Astrocyte (in vitro differentiated cells and primary cell): ENCODE data around the gene ZBTB47. TPM values are rescaled to one million over a fixed set of nuclear protein-coding genes. Genes with fewer than 3 reads are reported as not detected.
A peak's percentile ranks its signal among the peaks of the same experiment; 100 is the strongest.

Source experiments
- DNase-seq: peaks from one replicate; pipeline ENCODE4 v3.0.0-alpha.2; 2010; ENCODE audit warnings: low read depth
- FAIRE-seq: peaks from 2 replicates; lab custom pipeline; 2011; peaks lifted over from hg19 to GRCh38; lab: Jason Lieb, UNC
- H2AFZ ChIP-seq: 2 replicates; pipeline ENCODE4 v1.6.0; 2012; ENCODE audit warnings: low read depth, low read length, inconsistent platforms
- H3K27ac ChIP-seq: 2 replicates; pipeline ENCODE4 v1.5.1; 2011; ENCODE audit warnings: low read depth, low read length, inconsistent platforms
- H3K27me3 ChIP-seq: 2 replicates; pipeline ENCODE4 v1.6.0; 2011; ENCODE audit warnings: low read length, inconsistent platforms; ENCODE audit not compliant: insufficient read depth
- H3K36me3 ChIP-seq: 2 replicates; pipeline ENCODE4 v1.5.1; 2011; ENCODE audit warnings: low read length, inconsistent platforms; ENCODE audit not compliant: insufficient read depth
- H3K4me1 ChIP-seq: 2 replicates; pipeline ENCODE4 v1.5.1; 2011; ENCODE audit warnings: low read length, inconsistent platforms; ENCODE audit not compliant: insufficient read depth
- H3K4me2 ChIP-seq: 2 replicates; pipeline ENCODE4 v1.6.0; 2012; ENCODE audit warnings: low read length, inconsistent platforms
- H3K4me3 ChIP-seq: 2 replicates; pipeline ENCODE4 v1.5.1; 2011; ENCODE audit warnings: low read depth, mild to moderate bottlenecking, low read length, inconsistent platforms; ENCODE audit not compliant: insufficient read depth
- H3K79me2 ChIP-seq: 2 replicates; pipeline ENCODE4 v1.6.0; 2012; ENCODE audit warnings: mild to moderate bottlenecking, low read length, inconsistent platforms; ENCODE audit not compliant: insufficient read depth
- H3K9ac ChIP-seq: 2 replicates; pipeline ENCODE4 v1.6.0; 2012; ENCODE audit warnings: mild to moderate bottlenecking, low read length, inconsistent platforms
- H3K9me3 ChIP-seq: 2 replicates; pipeline ENCODE4 v1.5.1; 2012; ENCODE audit warnings: low read depth, mild to moderate bottlenecking, low read length, inconsistent platforms; ENCODE audit not compliant: insufficient read depth
- H4K20me1 ChIP-seq: 2 replicates; pipeline ENCODE4 v1.6.0; 2012; ENCODE audit warnings: low read length, inconsistent platforms; ENCODE audit not compliant: insufficient read depth
- H3K27ac Mint-ChIP-seq: one replicate; pipeline ENCODE4 v1.8.0; 2021; ENCODE audit warnings: mild to moderate bottlenecking, mixed read lengths; ENCODE audit not compliant: unreplicated experiment
- H3K27me3 Mint-ChIP-seq: one replicate; pipeline ENCODE4 v1.8.0; 2021; ENCODE audit warnings: low read depth, mixed read lengths; ENCODE audit not compliant: unreplicated experiment
- H3K36me3 Mint-ChIP-seq: one replicate; pipeline ENCODE4 v1.8.0; 2021; ENCODE audit warnings: low read depth, mixed read lengths; ENCODE audit not compliant: unreplicated experiment
- H3K4me1 Mint-ChIP-seq: one replicate; pipeline ENCODE4 v1.8.0; 2021; ENCODE audit warnings: low read depth, mixed read lengths; ENCODE audit not compliant: unreplicated experiment
- H3K4me3 Mint-ChIP-seq: one replicate; pipeline ENCODE4 v1.8.0; 2021; ENCODE audit warnings: mild to moderate bottlenecking, moderate library complexity, mixed read lengths; ENCODE audit not compliant: unreplicated experiment
- H3K9me3 Mint-ChIP-seq: one replicate; pipeline ENCODE4 v1.8.0; 2021; ENCODE audit warnings: mild to moderate bottlenecking, mixed read lengths; ENCODE audit not compliant: unreplicated experiment
- CTCF ChIP-seq: IDR thresholded peaks from 2 replicates; pipeline ENCODE4 v1.5.1; 2011; ENCODE audit warnings: low read depth, mild to moderate bottlenecking, inconsistent platforms, low read length, moderate library complexity; ENCODE audit not compliant: insufficient read depth
- EZH2 ChIP-seq: IDR thresholded peaks from 2 replicates; pipeline ENCODE4 v1.6.1; 2012; ENCODE audit warnings: mild to moderate bottlenecking, low read length, inconsistent platforms; ENCODE audit not compliant: insufficient read depth
- total RNA-seq: library from RNA; stranded (reverse); gene quantifications from 2 replicates; pipeline ENCODE4 v1.2.1, GENCODE V29; 2021

The ZBTB47 gene
- total RNA-seq, 1 donor from 2014 or later = 9.3 TPM

- Mint-ChIP-seq H3K27ac (no peak overlapping the region), H3K4me1 (peaks cover 4% of the 10 kb centered on the region), H3K4me3 (no peak overlapping the region), H3K9me3 (no peaks in the 10 kb centered on the region), H3K36me3 (peaks cover 15% of the 10 kb centered on the region), H3K27me3 (no peaks in the 10 kb centered on the region)
- Histone ChIP-seq H4K20me1 (peaks cover 71% of the 10 kb centered on the region), H3K4me1 (no peaks in the 10 kb centered on the region), H3K9me3 (no peaks in the 10 kb centered on the region), H3K27ac (no peak overlapping the region), H3K27me3 (no peaks in the 10 kb centered on the region), H3K79me2 (peaks cover 45% of the 10 kb centered on the region), H3K9ac (no peak overlapping the region), H3K36me3 (peaks cover 87% of the 10 kb centered on the region), H2AFZ (no peak overlapping the region), H3K4me3 (no peak overlapping the region), H3K4me2 (no peak overlapping the region)
- DNase-seq = no peak
- FAIRE-seq = no peak
- TF ChIP-seq EZH2 (no peak), CTCF (no peak)
Observed at GRCh38 chr3:42640129-42640528, 13.4 kb upstream of the ZBTB47 start.

GRCh38 chr3:42640771-42641370 lies 12.6 kb upstream of the ZBTB47 start:
- no peak overlapping the region for H2AFZ ChIP-seq
- no peaks in the 10 kb centered on the region for H3K27me3 Mint-ChIP-seq
- H3K27ac ChIP-seq = no peak overlapping the region
- no peaks in the 10 kb centered on the region for H3K9me3 Mint-ChIP-seq
- no peaks in the 10 kb centered on the region for H3K27me3 ChIP-seq
- H3K4me2 ChIP-seq = no peak overlapping the region
- peaks cover 82% of the 10 kb centered on the region for H3K36me3 ChIP-seq
- peaks cover 69% of the 10 kb centered on the region for H4K20me1 ChIP-seq
- FAIRE-seq (no peak), DNase-seq (no peak)
- H3K27ac Mint-ChIP-seq = no peak overlapping the region
- H3K4me1 Mint-ChIP-seq = peaks cover 4% of the 10 kb centered on the region
- H3K79me2 ChIP-seq = peaks cover 45% of the 10 kb centered on the region
- H3K9me3 ChIP-seq = no peaks in the 10 kb centered on the region
- no peak overlapping the region for H3K4me3 ChIP-seq
- peaks cover 14% of the 10 kb centered on the region for H3K36me3 Mint-ChIP-seq
- TF ChIP-seq EZH2 (no peak), CTCF (no peak)
- H3K4me1 ChIP-seq = no peaks in the 10 kb centered on the region
- H3K4me3 Mint-ChIP-seq = no peak overlapping the region
- no peak overlapping the region for H3K9ac ChIP-seq

- Mint-ChIP-seq H3K27ac (no peak overlapping the region), H3K4me1 (peaks cover 45% of the 10 kb centered on the region), H3K36me3 (peaks cover 17% of the 10 kb centered on the region), H3K27me3 (no peaks in the 10 kb centered on the region), H3K4me3 (peak overlapping the region; percentile 24), H3K9me3 (no peaks in the 10 kb centered on the region)
- Histone ChIP-seq H4K20me1 (peaks cover 67% of the 10 kb centered on the region), H3K79me2 (peaks cover 42% of the 10 kb centered on the region), H3K4me1 (peaks cover 25% of the 10 kb centered on the region), H3K4me3 (no peak overlapping the region), H3K36me3 (peaks cover 45% of the 10 kb centered on the region), H2AFZ (no peak overlapping the region), H3K27ac (no peak overlapping the region), H3K4me2 (no peak overlapping the region), H3K27me3 (no peaks in the 10 kb centered on the region), H3K9ac (no peak overlapping the region), H3K9me3 (no peaks in the 10 kb centered on the region)
- no peak for TF ChIP-seq CTCF
- no peak for TF ChIP-seq EZH2
- no peak for DNase-seq
- FAIRE-seq = no peak
Observed at GRCh38 chr3:42647821-42648459, 5.6 kb upstream of the ZBTB47 start.
